ENCODE data around the gene ZNF205. TPM values are rescaled to one million over a fixed set of nuclear protein-coding genes. Genes with fewer than 3 reads are reported as not detected.

The ZNF205 gene
- not detected for total RNA-seq
- polyA plus RNA-seq, result under 1 TPM in 1 of 2 donors, not detected in 1; 0.20 TPM

DNA sequence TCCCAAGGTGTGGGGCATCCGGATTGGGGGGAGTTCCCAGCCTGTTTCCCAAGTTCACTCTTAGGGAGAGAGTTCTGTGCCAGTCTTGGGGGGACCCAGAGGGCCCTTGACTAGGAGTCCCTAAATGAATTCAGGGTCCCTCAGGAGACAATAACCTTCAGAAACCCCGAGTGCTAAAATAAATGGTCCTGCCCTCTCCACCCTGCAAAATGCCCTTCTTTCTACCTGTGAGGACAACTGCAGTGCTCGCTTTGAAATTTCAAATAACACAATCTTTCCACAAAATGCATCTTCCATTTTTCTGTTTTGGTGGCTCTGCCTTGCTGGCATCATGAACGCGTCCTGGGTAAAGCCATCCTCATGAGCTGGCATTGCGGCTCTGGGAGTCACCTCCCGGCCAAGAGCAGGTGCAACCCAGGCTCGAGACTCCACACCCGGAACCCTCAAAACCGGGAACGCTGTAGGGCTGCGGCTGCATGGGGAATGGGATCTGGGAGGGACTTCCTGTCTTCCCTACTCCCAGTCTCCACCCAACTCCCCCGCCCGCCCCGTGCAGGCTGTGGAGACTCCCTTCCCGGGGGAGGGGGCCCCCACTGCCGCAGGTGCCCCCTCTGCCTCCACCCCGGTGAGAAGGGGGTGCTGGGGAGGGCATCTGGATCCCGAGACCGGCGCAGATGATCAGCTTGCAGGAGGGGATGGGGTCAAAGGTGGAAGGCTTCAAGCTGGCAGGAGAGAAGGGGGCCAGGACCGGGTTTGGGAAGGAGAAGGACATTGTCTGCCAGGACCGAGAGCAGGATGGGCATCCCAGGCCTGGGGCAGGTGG lies at the start of gene ZNF205:
TSS of gene ZNF205 (plus strand) at position 529 of the 823 bp plus-strand sequence. CDS start 845 bp downstream, outside the sequence.
- ChIA-PET CTCF (ENCODE audit: partially characterized antibody) (interaction anchor here (1.6 to 4.0 kb wide), 2 partner anchors 10 to 17 kb away, joined by 4 to 22 read pairs; no protein-coding TSS in a partner anchor), POLR2A (ENCODE audit: partially characterized antibody) (interaction anchor here (1.2 to 1.5 kb wide), 2 partner anchors 11 to 23 kb away, joined by 3 to 5 read pairs; partner anchors contain the start of gene ZNF213)
- H3K27ac ChIP-seq (ENCODE audit: low read depth, low read length), result no peak within 1 kb of the TSS
- no peak within 1 kb of the TSS for H3K4me3 Mint-ChIP-seq
- H3K4me1 ChIP-seq (ENCODE audit: insufficient read depth, low read length), result peaks cover 3% of the 10 kb centered on the region
- no peaks in the 10 kb centered on the region for H3K27me3 ChIP-seq (ENCODE audit: insufficient read depth, low read length)
- peaks cover 0 to 2% of the 10 kb centered on the region in 2 donors for H3K27me3 Mint-ChIP-seq
- peaks cover 1 to 3% (median 3%) of the 10 kb centered on the region in 4 donors for H3K4me1 Mint-ChIP-seq
- H3K9me3 Mint-ChIP-seq, result peaks cover 0 to under 1% (median 0%) of the 10 kb centered on the region in 8 donors
- intact Hi-C loops (cut with micrococcal nuclease), result no loop called here
- no peak within 1 kb of the TSS for H3K4me3 ChIP-seq (ENCODE audit: low read length in 2 of 2)
- H3K36me3 ChIP-seq (ENCODE audit: insufficient read depth, low read length), result no peaks in the 10 kb centered on the region
- DNase-seq, result no peak
- H3K27ac Mint-ChIP-seq, result peak within 1 kb of the TSS in 1 of 7 donors; percentile 59
- H3K9me3 ChIP-seq (ENCODE audit: control insufficient read depth in 1 of 2, low read length in 2 of 2), result no peaks in the 10 kb centered on the region
- H3K36me3 Mint-ChIP-seq, result peaks cover 0 to 4% of the 10 kb centered on the region in 2 donors

DNA sequence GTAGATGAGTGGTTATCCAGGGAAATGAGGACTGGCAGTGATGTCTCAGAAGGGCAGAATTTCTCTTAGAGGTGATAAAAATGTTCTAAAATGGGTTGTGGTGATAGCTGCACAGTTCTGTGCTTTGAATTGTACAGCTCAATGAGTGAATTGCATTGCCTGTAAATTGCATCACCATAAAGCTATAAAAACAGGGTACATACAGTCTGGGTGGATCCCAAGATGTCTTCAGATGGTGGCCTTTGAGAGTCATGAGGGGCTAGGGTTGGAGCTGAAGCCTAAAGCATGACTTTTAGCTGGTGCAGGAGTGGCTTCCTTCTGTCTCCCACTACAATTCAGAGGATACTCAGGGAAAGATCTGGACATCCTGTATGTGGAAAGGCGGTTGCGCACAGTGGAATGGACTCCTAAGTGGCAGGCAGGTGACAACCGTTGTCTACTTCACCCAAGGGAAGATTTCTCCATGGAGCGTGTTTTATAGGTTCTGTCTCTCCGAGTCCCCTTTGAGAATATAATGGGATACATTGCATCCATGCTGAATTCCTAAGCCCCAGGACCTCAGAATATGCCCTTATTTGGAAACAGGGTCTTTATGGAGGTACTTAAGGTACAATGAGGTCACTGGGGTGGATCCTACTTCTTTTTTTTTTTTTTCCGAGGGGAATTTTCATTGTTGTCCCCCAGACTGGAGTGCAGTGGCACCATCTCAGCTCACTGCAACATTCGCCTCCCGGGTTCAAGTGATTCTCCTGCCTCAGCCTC lies 48.6 kb upstream of the ZNF205 start:
- H3K4me3 Mint-ChIP-seq, result peak overlapping the region; percentile 98 to 100 (median 100)
- intact Hi-C loops (cut with micrococcal nuclease), result no loop called here
- DNase-seq, result no peak
- H3K4me1 Mint-ChIP-seq, result peaks cover 32 to 82% (median 53%) of the 10 kb centered on the region in 4 donors
- peaks cover 18% of the 10 kb centered on the region for H3K36me3 ChIP-seq (ENCODE audit: insufficient read depth, low read length)
- H3K27me3 Mint-ChIP-seq, result no peaks in the 10 kb centered on the region
- H3K27ac Mint-ChIP-seq, result peak overlapping the region; percentile 91 to 99 (median 96)
- no peaks in the 10 kb centered on the region for H3K9me3 ChIP-seq (ENCODE audit: control insufficient read depth in 1 of 2, low read length in 2 of 2)
- H3K4me3 ChIP-seq (ENCODE audit: low read length in 2 of 2), result no peak overlapping the region
- peak overlapping the region; percentile 98 for H3K27ac ChIP-seq (ENCODE audit: low read depth, low read length)
- H3K4me1 ChIP-seq (ENCODE audit: insufficient read depth, low read length), result peaks cover 68% of the 10 kb centered on the region
- POLR2A ChIA-PET (ENCODE audit: partially characterized antibody), result interaction anchor here (0.6 to 8.8 kb wide), 14 partner anchors 12 to 144 kb away, joined by 3 to 217 read pairs (median 4); partner anchors contain the start of genes MMP25, ZNF213 and ZSCAN10
- CTCF ChIA-PET (ENCODE audit: partially characterized antibody), result interaction anchor here (1.5 to 13.3 kb wide), 8 partner anchors 12 to 95 kb away, joined by 3 to 362 read pairs (median 9); partner anchors contain the start of genes ZNF213 and ZSCAN10
- peaks cover 0 to 4% (median 0%) of the 10 kb centered on the region in 8 donors for H3K9me3 Mint-ChIP-seq
- no peaks in the 10 kb centered on the region for H3K27me3 ChIP-seq (ENCODE audit: insufficient read depth, low read length)
- peaks cover 30 to 40% of the 10 kb centered on the region in 2 donors for H3K36me3 Mint-ChIP-seq

DNA sequence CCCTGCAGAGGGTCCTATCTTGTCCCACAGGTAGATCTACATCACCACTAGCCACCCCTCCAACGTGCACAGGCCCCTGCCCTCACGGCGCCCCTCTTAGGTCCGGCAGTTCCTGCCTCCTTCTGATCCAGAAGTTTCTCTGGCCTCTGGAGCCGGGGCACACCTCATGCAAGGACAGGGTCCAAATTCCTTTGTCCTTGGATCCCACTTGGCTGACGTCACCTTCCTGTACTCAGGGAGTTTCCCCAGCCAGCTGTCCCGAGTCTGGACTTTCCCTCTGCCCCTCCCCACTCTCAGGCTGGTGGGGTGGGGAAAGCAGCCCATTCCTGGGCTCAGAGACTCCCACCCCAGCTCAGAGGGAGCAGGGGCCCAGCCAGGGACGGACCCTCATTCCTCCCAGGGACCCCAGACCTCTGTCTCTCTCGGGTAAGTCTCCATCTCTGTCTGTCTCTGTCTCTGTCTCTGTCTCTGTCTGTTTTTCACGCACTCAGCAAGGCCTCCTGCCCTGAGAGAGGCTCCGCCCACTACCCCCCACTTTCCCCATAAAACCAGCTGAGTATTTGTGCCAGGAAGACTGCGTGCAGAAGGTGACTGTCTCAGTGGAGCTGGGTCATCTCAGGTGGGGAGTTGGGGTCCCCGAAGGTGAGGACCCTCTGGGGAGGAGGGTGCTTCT lies 47.2 kb upstream of the ZNF205 start, which contains the start of gene IL32:
TSS of gene IL32 (plus strand) at position 572 of the 673 bp plus-strand sequence. CDS start 172 bp downstream, outside the sequence.
- Histone ChIP-seq H3K27ac (ENCODE audit: low read depth, low read length) (peak within 1 kb of the TSS; percentile 98), H3K9me3 (ENCODE audit: control insufficient read depth in 1 of 2, low read length in 2 of 2) (no peaks in the 10 kb centered on the region), H3K27me3 (ENCODE audit: insufficient read depth, low read length) (no peaks in the 10 kb centered on the region), H3K4me3 (ENCODE audit: low read length in 2 of 2) (peak within 1 kb of the TSS; percentile 98), H3K36me3 (ENCODE audit: insufficient read depth, low read length) (peaks cover 21% of the 10 kb centered on the region), H3K4me1 (ENCODE audit: insufficient read depth, low read length) (peaks cover 72% of the 10 kb centered on the region)
- peak within 1 kb of the TSS; percentile 91 to 99 (median 96) for H3K27ac Mint-ChIP-seq
- peak; percentile 64 to 85 (median 66) for DNase-seq
- H3K4me1 Mint-ChIP-seq, result peaks cover 34 to 84% (median 55%) of the 10 kb centered on the region in 4 donors
- intact Hi-C loops (cut with micrococcal nuclease), result loop anchor here (1.0 kb wide), 1 partner anchor 10 kb away; no protein-coding TSS in a partner anchor
- H3K9me3 Mint-ChIP-seq, result peaks cover 0 to 4% (median 0%) of the 10 kb centered on the region in 8 donors
- H3K27me3 Mint-ChIP-seq, result no peaks in the 10 kb centered on the region
- H3K4me3 Mint-ChIP-seq, result peak within 1 kb of the TSS; percentile 98 to 100 (median 100)
- ChIA-PET CTCF (ENCODE audit: partially characterized antibody) (interaction anchor here (1.0 to 13.3 kb wide), 9 partner anchors 11 to 65 kb away, joined by 3 to 362 read pairs (median 7); partner anchors contain the start of genes ZNF213 and ZSCAN10), POLR2A (ENCODE audit: partially characterized antibody) (interaction anchor here (0.6 to 8.8 kb wide), 28 partner anchors 11 to 379 kb away, joined by 3 to 217 read pairs (median 5); partner anchors contain the start of genes MMP25, NAA60 and ZNF213)
- peaks cover 42 to 48% of the 10 kb centered on the region in 2 donors for H3K36me3 Mint-ChIP-seq

DNA sequence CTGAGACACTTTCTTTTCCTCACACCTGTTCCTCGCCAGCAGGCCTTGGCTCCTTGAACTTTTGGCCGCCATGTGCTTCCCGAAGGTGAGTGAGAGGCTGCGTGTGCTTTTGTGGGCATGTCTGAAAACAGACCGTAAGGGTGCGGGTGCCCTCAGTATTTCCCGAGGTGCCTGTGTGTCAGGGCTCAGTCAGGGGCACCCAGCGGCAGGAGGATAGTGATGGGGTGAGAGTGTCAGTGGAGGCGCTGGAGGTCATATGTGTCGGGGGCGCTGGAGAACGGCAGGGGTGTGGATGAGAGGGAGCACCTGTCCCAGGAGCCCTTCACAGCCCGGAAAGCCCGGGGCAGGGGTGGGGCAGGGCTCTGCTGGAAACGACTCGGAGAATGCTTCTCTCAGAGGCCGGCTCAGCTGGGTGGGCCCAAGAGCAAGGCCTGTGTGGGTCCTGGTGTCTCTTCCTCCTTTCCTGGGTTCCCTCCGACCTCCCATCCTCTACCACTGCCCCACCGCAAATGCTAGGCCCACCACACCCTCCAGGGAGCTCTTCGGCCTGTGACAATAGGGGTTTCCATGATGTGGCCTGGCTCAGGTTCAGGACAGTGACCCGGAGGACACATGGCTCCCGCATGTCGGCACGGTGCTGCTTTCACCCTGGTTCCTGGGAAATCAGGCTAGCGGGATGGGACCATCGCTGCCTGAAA lies 46.5 kb upstream of the ZNF205 start:
- Mint-ChIP-seq H3K4me1 (peaks cover 35 to 84% (median 56%) of the 10 kb centered on the region in 4 donors), H3K27me3 (no peaks in the 10 kb centered on the region), H3K36me3 (peaks cover 46 to 49% of the 10 kb centered on the region in 2 donors), H3K9me3 (peaks cover 0 to 4% (median 0%) of the 10 kb centered on the region in 8 donors), H3K4me3 (peak overlapping the region; percentile 98 to 100 (median 100)), H3K27ac (peak overlapping the region; percentile 91 to 99 (median 96))
- peak overlapping the region; percentile 98 for H3K27ac ChIP-seq (ENCODE audit: low read depth, low read length)
- POLR2A ChIA-PET (ENCODE audit: partially characterized antibody), result interaction anchor here (0.6 to 8.8 kb wide), 31 partner anchors 10 to 378 kb away, joined by 3 to 217 read pairs (median 5); partner anchors contain the start of genes MMP25, NAA60, ZNF213 and ZNF263
- peak in 1 of 5 donors; percentile 60 for DNase-seq
- intact Hi-C loops (cut with micrococcal nuclease), result loop anchor here (1.0 kb wide), 1 partner anchor 9 kb away; no protein-coding TSS in a partner anchor
- H3K36me3 ChIP-seq (ENCODE audit: insufficient read depth, low read length), result peaks cover 21% of the 10 kb centered on the region
- H3K4me3 ChIP-seq (ENCODE audit: low read length in 2 of 2), result peak overlapping the region; percentile 98
- H3K4me1 ChIP-seq (ENCODE audit: insufficient read depth, low read length), result peaks cover 73% of the 10 kb centered on the region
- H3K27me3 ChIP-seq (ENCODE audit: insufficient read depth, low read length), result no peaks in the 10 kb centered on the region
- H3K9me3 ChIP-seq (ENCODE audit: control insufficient read depth in 1 of 2, low read length in 2 of 2), result no peaks in the 10 kb centered on the region
- CTCF ChIA-PET (ENCODE audit: partially characterized antibody), result interaction anchor here (1.0 to 13.3 kb wide), 10 partner anchors 7 to 64 kb away, joined by 3 to 362 read pairs (median 10); partner anchors contain the start of genes ZNF213 and ZSCAN10

DNA sequence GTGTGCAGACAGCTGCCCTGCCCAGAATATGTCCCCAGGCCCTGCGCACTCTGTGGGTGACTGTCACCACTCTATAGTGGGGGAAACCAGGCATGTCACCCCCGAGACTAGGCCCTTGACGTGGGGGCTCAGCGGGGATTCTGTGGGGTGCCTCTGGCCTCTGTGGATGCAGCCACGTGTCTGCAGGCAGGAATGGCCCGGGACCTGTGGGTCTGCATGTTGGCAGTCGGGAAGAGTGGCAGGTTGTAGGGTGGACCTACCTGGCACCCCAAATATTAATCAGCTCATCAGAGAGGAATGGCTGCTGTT lies 46.0 kb upstream of the ZNF205 start:
- Histone ChIP-seq H3K36me3 (ENCODE audit: insufficient read depth, low read length) (peaks cover 21% of the 10 kb centered on the region), H3K9me3 (ENCODE audit: control insufficient read depth in 1 of 2, low read length in 2 of 2) (no peaks in the 10 kb centered on the region), H3K4me3 (ENCODE audit: low read length in 2 of 2) (peak overlapping the region; percentile 98), H3K27ac (ENCODE audit: low read depth, low read length) (peak overlapping the region; percentile 98), H3K4me1 (ENCODE audit: insufficient read depth, low read length) (peaks cover 78% of the 10 kb centered on the region), H3K27me3 (ENCODE audit: insufficient read depth, low read length) (no peaks in the 10 kb centered on the region)
- H3K4me3 Mint-ChIP-seq, result peak overlapping the region; percentile 98 to 100 (median 100)
- intact Hi-C loops (cut with micrococcal nuclease), result no loop called here
- H3K36me3 Mint-ChIP-seq, result peaks cover 46 to 49% of the 10 kb centered on the region in 2 donors
- no peaks in the 10 kb centered on the region for H3K27me3 Mint-ChIP-seq
- ChIA-PET CTCF (ENCODE audit: partially characterized antibody) (interaction anchor here (1.0 to 13.3 kb wide), 6 partner anchors 7 to 64 kb away, joined by 3 to 362 read pairs (median 14); partner anchors contain the start of genes ZNF213 and ZSCAN10), POLR2A (ENCODE audit: partially characterized antibody) (interaction anchor here (1.0 to 8.8 kb wide), 19 partner anchors 10 to 378 kb away, joined by 3 to 217 read pairs (median 5); partner anchors contain the start of genes NAA60, ZNF213, ZNF263 and ZSCAN10)
- H3K4me1 Mint-ChIP-seq, result peaks cover 39 to 89% (median 60%) of the 10 kb centered on the region in 4 donors
- peak overlapping the region; percentile 91 to 99 (median 96) for H3K27ac Mint-ChIP-seq
- peaks cover 0 to 4% (median 0%) of the 10 kb centered on the region in 8 donors for H3K9me3 Mint-ChIP-seq
- no peak for DNase-seq

Measured in CD4-positive, alpha-beta memory T cell (primary cell).